ENCODE measurements around the gene VAV2.
A peak's percentile ranks its signal among the peaks of the same experiment; 100 is the strongest.

VAV2 gene

GRCh38 chr9:133950629-133951111 lies 41.5 kb downstream of the VAV2 start:
- H2AK5ac ChIP-seq (ENCODE audit: low read length), result no peak overlapping the region

GRCh38 chr9:133950192-133950591 lies 41.9 kb downstream of the VAV2 start:
- peaks cover 15% of the 10 kb centered on the region for H3K79me1 ChIP-seq (ENCODE audit: low read length)
- H3K23ac ChIP-seq (ENCODE audit: low read length), result no peak overlapping the region
- DNase-seq, result no peak
- peaks cover 7% of the 10 kb centered on the region for H3K79me2 ChIP-seq (ENCODE audit: control insufficient read depth, insufficient read depth, low read length)
- H4K5ac ChIP-seq (ENCODE audit: low read length), result no peak overlapping the region
- no peak overlapping the region for H3K4me3 ChIP-seq (ENCODE audit: low read length)
- no CpG with 5 or more reads among the region's 13 CpGs for WGBS (ENCODE audit: extremely low coverage, insufficient coverage, low lambda C conversion rate)
- no peaks in the 10 kb centered on the region for H3K27me3 ChIP-seq (ENCODE audit: insufficient read depth, low read length, poor library complexity)
- H3K18ac ChIP-seq (ENCODE audit: low read length), result no peak overlapping the region
- no peak overlapping the region for H2BK120ac ChIP-seq (ENCODE audit: low read depth, low read length)
- no peak overlapping the region for H2BK5ac ChIP-seq (ENCODE audit: low read length)
- H2BK15ac ChIP-seq (replicated peaks; ENCODE audit: low read depth), result no peak overlapping the region
- no peaks in the 10 kb centered on the region for H3K36me3 ChIP-seq (ENCODE audit: control insufficient read depth, insufficient read depth, low read length)
- H2AK5ac ChIP-seq (ENCODE audit: low read length), result no peak overlapping the region
- H3K4ac ChIP-seq (ENCODE audit: low read depth, low read length), result no peak overlapping the region
- H4K8ac ChIP-seq (ENCODE audit: low read depth, low read length), result no peak overlapping the region
- H3K4me1 ChIP-seq (ENCODE audit: control insufficient read depth, low read depth, low read length), result no peaks in the 10 kb centered on the region
- no peak overlapping the region for H3K9ac ChIP-seq (ENCODE audit: low read length)
- no peak overlapping the region for H3K56ac ChIP-seq (ENCODE audit: low read length)
- no peak overlapping the region for H3K4me2 ChIP-seq (ENCODE audit: low read length)
- H3K27ac ChIP-seq (ENCODE audit: low read depth, low read length), result no peak overlapping the region

More at GRCh38 chr9:133950629-133951111, 41.5 kb downstream of the VAV2 start:
- no peak overlapping the region for H3K9ac ChIP-seq (ENCODE audit: low read length)
- H3K23ac ChIP-seq (ENCODE audit: low read length), result no peak overlapping the region
- no peaks in the 10 kb centered on the region for H3K4me1 ChIP-seq (ENCODE audit: control insufficient read depth, low read depth, low read length)
- H3K79me1 ChIP-seq (ENCODE audit: low read length), result peaks cover 15% of the 10 kb centered on the region
- no peaks in the 10 kb centered on the region for H3K36me3 ChIP-seq (ENCODE audit: control insufficient read depth, insufficient read depth, low read length)
- no peak for DNase-seq
- no peak overlapping the region for H4K5ac ChIP-seq (ENCODE audit: low read length)
- H2BK5ac ChIP-seq (ENCODE audit: low read length), result no peak overlapping the region
- no peak overlapping the region for H4K8ac ChIP-seq (ENCODE audit: low read depth, low read length)
- no peak overlapping the region for H2BK15ac ChIP-seq (replicated peaks; ENCODE audit: low read depth)
- H3K56ac ChIP-seq (ENCODE audit: low read length), result no peak overlapping the region
- H3K27ac ChIP-seq (ENCODE audit: low read depth, low read length), result no peak overlapping the region
- no peaks in the 10 kb centered on the region for H3K27me3 ChIP-seq (ENCODE audit: insufficient read depth, low read length, poor library complexity)
- H3K18ac ChIP-seq (ENCODE audit: low read length), result no peak overlapping the region
- no peak overlapping the region for H3K4me2 ChIP-seq (ENCODE audit: low read length)
- no peak overlapping the region for H2BK120ac ChIP-seq (ENCODE audit: low read depth, low read length)
- no CpG with 5 or more reads among the region's 25 CpGs for WGBS (ENCODE audit: extremely low coverage, insufficient coverage, low lambda C conversion rate)
- no peak overlapping the region for H3K4ac ChIP-seq (ENCODE audit: low read depth, low read length)
- peaks cover 7% of the 10 kb centered on the region for H3K79me2 ChIP-seq (ENCODE audit: control insufficient read depth, insufficient read depth, low read length)
- no peak overlapping the region for H3K4me3 ChIP-seq (ENCODE audit: low read length)

- H3K27me3 ChIP-seq (ENCODE audit: insufficient read depth, low read length, poor library complexity), result no peaks in the 10 kb centered on the region
- H3K18ac ChIP-seq (ENCODE audit: low read length), result no peak overlapping the region
- no peak overlapping the region for H4K5ac ChIP-seq (ENCODE audit: low read length)
- no peak overlapping the region for H2BK15ac ChIP-seq (replicated peaks; ENCODE audit: low read depth)
- peaks cover 14% of the 10 kb centered on the region for H3K79me1 ChIP-seq (ENCODE audit: low read length)
- no peak overlapping the region for H3K4me3 ChIP-seq (ENCODE audit: low read length)
- H2AK5ac ChIP-seq (ENCODE audit: low read length), result no peak overlapping the region
- H3K4me1 ChIP-seq (ENCODE audit: control insufficient read depth, low read depth, low read length), result no peaks in the 10 kb centered on the region
- no peak for DNase-seq
- peaks cover 8% of the 10 kb centered on the region for H3K79me2 ChIP-seq (ENCODE audit: control insufficient read depth, insufficient read depth, low read length)
- H2BK120ac ChIP-seq (ENCODE audit: low read depth, low read length), result no peak overlapping the region
- H3K36me3 ChIP-seq (ENCODE audit: control insufficient read depth, insufficient read depth, low read length), result no peaks in the 10 kb centered on the region
- H3K4me2 ChIP-seq (ENCODE audit: low read length), result no peak overlapping the region
- H3K23ac ChIP-seq (ENCODE audit: low read length), result no peak overlapping the region
- no peak overlapping the region for H2BK5ac ChIP-seq (ENCODE audit: low read length)
- WGBS (ENCODE audit: extremely low coverage, insufficient coverage, low lambda C conversion rate), result no CpG with 5 or more reads among the region's 14 CpGs
- no peak overlapping the region for H3K27ac ChIP-seq (ENCODE audit: low read depth, low read length)
- H3K56ac ChIP-seq (ENCODE audit: low read length), result no peak overlapping the region
- no peak overlapping the region for H3K9ac ChIP-seq (ENCODE audit: low read length)
- no peak overlapping the region for H3K4ac ChIP-seq (ENCODE audit: low read depth, low read length)
- no peak overlapping the region for H4K8ac ChIP-seq (ENCODE audit: low read depth, low read length)
Observed at GRCh38 chr9:133949486-133950061, 42.5 kb downstream of the VAV2 start.

DNA sequence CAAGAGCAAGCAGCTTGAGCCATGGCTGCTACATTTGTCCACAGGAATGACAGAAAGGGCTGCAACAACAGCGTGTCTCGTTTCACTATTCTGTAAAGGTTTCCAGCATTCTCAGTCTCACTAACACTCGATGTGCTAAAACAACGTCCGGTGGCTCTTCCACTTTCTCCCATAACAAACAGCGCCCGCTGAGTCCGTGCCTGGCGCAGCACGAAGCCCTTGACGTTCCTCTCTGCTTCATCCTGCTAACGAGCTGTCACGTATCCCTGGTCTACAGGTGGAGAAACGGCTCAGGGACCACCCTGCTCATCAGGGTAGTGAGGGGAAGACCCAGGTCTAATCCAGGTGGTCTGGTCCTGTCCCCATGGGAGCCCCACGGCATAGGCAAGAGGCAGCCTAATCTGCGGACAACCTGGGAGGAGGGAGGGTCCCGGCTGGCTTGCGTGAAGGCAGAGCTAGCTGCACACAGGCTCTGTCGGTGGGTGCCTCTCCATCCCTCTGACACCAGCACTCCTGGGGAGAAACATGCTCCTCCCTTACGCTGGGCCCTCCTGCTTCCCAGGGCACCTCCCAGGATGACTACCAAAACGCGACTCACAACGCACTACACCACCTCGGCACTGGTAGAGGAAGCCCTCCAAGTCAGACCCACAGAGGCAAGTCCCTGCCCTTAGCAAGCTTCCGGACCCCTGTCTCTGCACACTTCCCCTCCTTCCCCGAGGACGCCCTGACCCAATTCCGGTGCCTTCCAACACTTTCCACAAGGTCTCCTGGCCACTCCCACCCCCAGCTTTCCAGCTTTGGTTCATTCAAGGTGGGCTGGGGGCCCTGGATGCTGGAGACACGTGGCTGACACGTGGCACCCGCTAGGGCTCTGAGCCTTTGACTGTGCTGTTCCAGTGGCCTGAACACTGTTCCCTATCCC lies 43.3 kb downstream of the VAV2 start:
- no peak for DNase-seq
- Histone ChIP-seq H4K8ac (ENCODE audit: low read depth, low read length) (no peak overlapping the region), H2BK5ac (ENCODE audit: low read length) (no peak overlapping the region), H3K4me3 (ENCODE audit: low read length) (no peak overlapping the region), H3K18ac (ENCODE audit: low read length) (no peak overlapping the region), H2BK120ac (ENCODE audit: low read depth, low read length) (no peak overlapping the region), H3K79me1 (ENCODE audit: low read length) (peaks cover 10% of the 10 kb centered on the region), H3K79me2 (ENCODE audit: control insufficient read depth, insufficient read depth, low read length) (peaks cover 6% of the 10 kb centered on the region), H3K56ac (ENCODE audit: low read length) (peak overlapping the region; percentile 7), H4K5ac (ENCODE audit: low read length) (no peak overlapping the region), H3K36me3 (ENCODE audit: control insufficient read depth, insufficient read depth, low read length) (no peaks in the 10 kb centered on the region), H3K9ac (ENCODE audit: low read length) (no peak overlapping the region), H3K27me3 (ENCODE audit: insufficient read depth, low read length, poor library complexity) (no peaks in the 10 kb centered on the region), H2AK5ac (ENCODE audit: low read length) (no peak overlapping the region), H3K23ac (ENCODE audit: low read length) (no peak overlapping the region), H2BK15ac (replicated peaks; ENCODE audit: low read depth) (no peak overlapping the region), H3K4me2 (ENCODE audit: low read length) (no peak overlapping the region), H3K4ac (ENCODE audit: low read depth, low read length) (no peak overlapping the region), H3K27ac (ENCODE audit: low read depth, low read length) (no peak overlapping the region), H3K4me1 (ENCODE audit: control insufficient read depth, low read depth, low read length) (no peaks in the 10 kb centered on the region)
- WGBS (ENCODE audit: extremely low coverage, insufficient coverage, low lambda C conversion rate), result no CpG with 5 or more reads among the region's 31 CpGs

GRCh38 chr9:133948131-133948530 lies 44.0 kb downstream of the VAV2 start:
- Histone ChIP-seq H3K79me1 (ENCODE audit: low read length) (peaks cover 10% of the 10 kb centered on the region), H3K23ac (ENCODE audit: low read length) (no peak overlapping the region), H3K4ac (ENCODE audit: low read depth, low read length) (no peak overlapping the region), H3K27me3 (ENCODE audit: insufficient read depth, low read length, poor library complexity) (no peaks in the 10 kb centered on the region), H3K4me3 (ENCODE audit: low read length) (no peak overlapping the region), H3K9ac (ENCODE audit: low read length) (no peak overlapping the region), H4K8ac (ENCODE audit: low read depth, low read length) (no peak overlapping the region), H2BK15ac (replicated peaks; ENCODE audit: low read depth) (no peak overlapping the region), H3K79me2 (ENCODE audit: control insufficient read depth, insufficient read depth, low read length) (peaks cover 6% of the 10 kb centered on the region), H2BK120ac (ENCODE audit: low read depth, low read length) (no peak overlapping the region), H3K56ac (ENCODE audit: low read length) (no peak overlapping the region), H3K4me1 (ENCODE audit: control insufficient read depth, low read depth, low read length) (no peaks in the 10 kb centered on the region), H2AK5ac (ENCODE audit: low read length) (no peak overlapping the region), H3K36me3 (ENCODE audit: control insufficient read depth, insufficient read depth, low read length) (no peaks in the 10 kb centered on the region), H3K27ac (ENCODE audit: low read depth, low read length) (no peak overlapping the region), H3K4me2 (ENCODE audit: low read length) (no peak overlapping the region), H4K5ac (ENCODE audit: low read length) (no peak overlapping the region), H2BK5ac (ENCODE audit: low read length) (no peak overlapping the region), H3K18ac (ENCODE audit: low read length) (no peak overlapping the region)
- DNase-seq, result no peak
- no CpG with 5 or more reads among the region's 16 CpGs for WGBS (ENCODE audit: extremely low coverage, insufficient coverage, low lambda C conversion rate)

Data from mesendoderm (in vitro differentiated cells).